Head of caudate nucleus (tissue), 42 donors: ENCODE results near the gene AIFM3.

Source experiments
- DNase-seq, 42 donors: peaks; one replicate each; pipeline versions ENCODE4 v3.0.0 to v3.0.0-alpha.2; 2020 to 2021; ENCODE audit warnings: mixed read lengths in 7 of 42
- intact Hi-C: fragments of 100-400 bp; cut with DNase I; formaldehyde crosslinking; loops from one replicate; pipeline ENCODE4 v1.15.0; 2022

AIFM3 gene

DNA sequence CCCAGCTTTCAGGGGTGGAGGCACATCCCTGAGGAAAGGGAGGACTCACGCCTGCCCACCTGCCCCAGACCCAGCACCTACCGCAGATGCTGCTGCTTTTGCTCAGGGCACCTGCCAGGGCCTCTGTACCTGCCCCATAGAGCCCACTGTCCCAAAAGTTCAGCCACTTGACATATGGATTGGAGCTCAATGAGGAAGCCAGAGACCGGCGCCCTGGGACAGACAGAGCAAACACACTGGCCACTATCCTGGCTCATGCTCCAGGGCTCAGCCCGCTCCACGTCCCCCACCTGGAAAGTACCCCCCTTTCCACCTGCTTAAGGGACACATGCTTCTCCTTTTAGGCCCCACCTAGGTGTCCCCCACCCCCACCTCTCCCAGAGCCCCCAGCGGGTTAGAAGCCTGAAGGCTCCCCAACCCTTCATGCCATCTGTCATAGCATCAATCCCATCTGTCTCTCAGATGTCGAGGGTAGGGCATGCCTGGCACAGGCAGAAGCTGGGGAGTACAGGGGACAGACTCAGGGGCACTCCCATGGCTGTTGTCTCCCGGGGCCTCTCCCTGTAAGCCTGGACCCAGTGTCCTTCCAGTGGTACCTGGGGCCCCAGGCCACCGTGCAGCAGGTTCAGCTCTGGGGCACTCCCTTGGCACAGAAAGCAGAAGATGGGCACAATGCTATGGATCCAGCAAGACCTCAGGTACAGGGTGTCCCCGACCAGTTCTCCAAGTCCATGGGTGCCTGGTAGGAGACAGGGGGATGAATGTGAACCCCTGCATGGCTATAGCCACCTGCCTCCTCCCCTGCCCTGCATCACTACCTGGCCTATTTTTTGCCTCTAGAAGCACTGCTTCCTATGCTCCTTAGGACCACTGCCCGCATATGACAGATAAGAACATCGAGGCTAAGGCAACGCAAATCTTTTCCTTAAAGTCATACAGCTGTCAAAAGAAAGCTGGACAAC lies 45.7 kb downstream of the AIFM3 start:
- intact Hi-C loops = no loop called here
- DNase-seq = no peak

- peak in 1 of 42 donors; percentile 5 for DNase-seq
- intact Hi-C loops = no loop called here
These were observed 46.7 kb downstream of the AIFM3 start for GRCh38 chr22:21013657-21014201.

DNA sequence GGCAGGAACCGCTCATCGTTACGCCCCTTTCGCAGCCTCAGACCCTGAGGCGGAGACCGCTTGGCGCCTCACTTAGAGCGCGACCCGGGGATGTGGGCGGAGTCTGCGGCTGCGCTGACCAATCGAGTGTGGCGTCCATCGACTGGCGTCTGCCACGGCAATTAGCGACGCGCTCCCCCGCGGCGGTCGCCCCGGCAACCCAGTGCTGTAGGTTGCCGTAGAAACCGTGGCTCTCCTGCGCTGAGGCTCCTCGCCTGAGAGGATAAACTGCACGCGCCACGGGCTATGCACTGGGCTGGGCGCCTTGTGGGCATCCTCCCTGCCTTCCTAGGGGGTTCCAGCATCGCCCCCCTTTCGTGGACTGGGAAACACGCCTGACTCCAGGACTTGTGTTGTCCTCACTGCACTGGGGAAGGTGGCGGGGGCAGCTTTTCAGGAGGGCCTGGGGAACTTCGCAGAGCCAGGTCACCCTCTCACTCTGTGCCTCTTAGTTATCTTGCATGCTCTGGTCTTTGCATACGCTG lies 47.2 kb downstream of the AIFM3 start:
- intact Hi-C loops = no loop called here
- DNase-seq = peak; percentile 78 to 96 (median 91)

DNA sequence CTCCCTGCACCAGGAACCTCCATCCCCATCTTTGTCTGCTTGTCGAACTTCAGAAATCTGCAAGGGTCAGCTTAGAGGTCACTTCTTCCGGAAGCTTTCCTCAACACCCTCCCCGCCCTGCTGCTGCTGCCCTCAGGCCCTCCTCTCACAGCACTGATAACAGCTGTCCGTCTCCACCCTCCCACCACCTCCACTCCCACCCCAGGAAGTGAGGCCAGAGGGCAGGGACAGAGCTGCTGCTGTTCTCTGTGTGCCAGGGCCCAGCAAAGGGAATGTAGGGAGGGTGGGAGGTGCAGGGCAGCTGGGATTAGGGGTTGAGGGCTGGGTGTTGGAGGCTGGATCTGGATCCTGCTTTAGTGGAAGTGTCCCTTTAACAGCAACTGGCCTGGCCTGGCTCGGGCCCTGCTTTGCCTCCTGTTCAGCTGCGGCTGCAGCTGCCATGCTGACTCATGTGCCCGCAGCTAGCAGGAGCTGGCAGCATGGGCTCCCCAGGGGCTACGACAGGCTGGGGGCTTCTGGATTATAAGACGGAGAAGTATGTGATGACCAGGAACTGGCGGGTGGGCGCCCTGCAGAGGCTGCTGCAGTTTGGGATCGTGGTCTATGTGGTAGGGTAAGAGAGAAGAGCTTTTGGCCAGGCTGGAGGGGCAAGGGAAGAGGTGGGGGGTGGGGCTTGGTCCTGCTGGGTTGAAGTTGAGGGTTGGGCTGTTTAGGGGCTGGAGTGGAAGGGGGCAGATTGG lies 47.8 kb downstream of the AIFM3 start, which contains the start of gene P2RX6:
Gene P2RX6, plus strand, starts transcription at position 440 of the 740 bp plus-strand sequence. Its CDS starts 10 bp downstream, at position 450.
- peak in 20 of 42 donors; percentile 4 to 63 (median 32) for DNase-seq
- intact Hi-C loops = no loop called here

GRCh38 chr22:21015466-21016006 lies 48.5 kb downstream of the AIFM3 start:
- DNase-seq = no peak
- intact Hi-C loops = no loop called here

- no peak for DNase-seq
- intact Hi-C loops = no loop called here
These were observed 49.8 kb downstream of the AIFM3 start for GRCh38 chr22:21016644-21017420.

- intact Hi-C loops = no loop called here
- DNase-seq = no peak
These were observed 51.3 kb downstream of the AIFM3 start for GRCh38 chr22:21018314-21018713.

- DNase-seq = no peak
- intact Hi-C loops = no loop called here
These were observed 53.9 kb downstream of the AIFM3 start for GRCh38 chr22:21020802-21021429.

GRCh38 chr22:21022507-21022906 lies 55.5 kb downstream of the AIFM3 start:
- intact Hi-C loops = no loop called here
- no peak for DNase-seq

- no peak for DNase-seq
- intact Hi-C loops = no loop called here
These were observed 56.0 kb downstream of the AIFM3 start for GRCh38 chr22:21022955-21023614.

- intact Hi-C loops = no loop called here
- DNase-seq = no peak
These were observed 58.2 kb downstream of the AIFM3 start for GRCh38 chr22:21025266-21025665.

DNA sequence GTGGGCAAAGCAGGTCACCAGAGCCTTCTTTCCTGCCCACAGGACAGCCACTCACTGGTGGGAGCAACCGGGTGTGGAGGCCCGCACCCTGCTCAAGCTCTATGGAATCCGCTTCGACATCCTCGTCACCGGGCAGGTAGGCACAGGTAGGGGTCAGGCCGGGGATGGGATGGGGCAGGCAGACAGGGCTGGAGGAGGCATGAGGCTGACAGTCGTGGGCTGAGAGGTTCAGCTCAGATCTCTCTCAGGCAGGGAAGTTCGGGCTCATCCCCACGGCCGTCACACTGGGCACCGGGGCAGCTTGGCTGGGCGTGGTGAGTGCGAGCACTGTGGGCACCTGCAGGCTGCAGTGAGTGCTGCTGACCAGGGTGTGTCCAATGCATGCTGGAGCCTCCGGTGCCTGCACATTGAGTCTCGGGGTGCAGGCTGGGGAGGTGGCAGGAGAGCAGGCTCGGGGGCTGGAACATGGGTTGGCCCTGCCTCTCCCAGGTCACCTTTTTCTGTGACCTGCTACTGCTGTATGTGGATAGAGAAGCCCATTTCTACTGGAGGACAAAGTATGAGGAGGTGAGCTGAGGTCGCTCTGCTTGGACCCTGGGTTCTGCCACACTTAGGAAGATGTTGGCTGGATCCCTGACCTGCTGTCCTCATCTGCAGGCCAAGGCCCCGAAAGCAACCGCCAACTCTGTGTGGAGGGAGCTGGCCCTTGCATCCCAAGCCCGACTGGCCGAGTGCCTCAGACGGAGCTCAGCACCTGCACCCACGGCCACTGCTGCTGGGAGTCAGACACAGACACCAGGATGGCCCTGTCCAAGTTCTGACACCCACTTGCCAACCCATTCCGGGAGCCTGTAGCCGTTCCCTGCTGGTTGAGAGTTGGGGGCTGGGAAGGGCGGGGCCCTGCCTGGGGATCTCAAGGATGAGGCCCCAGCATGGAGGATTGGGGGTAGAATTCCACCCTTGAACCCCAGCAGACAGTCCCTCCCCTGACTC lies 59.0 kb downstream of the AIFM3 start:
- DNase-seq = no peak
- intact Hi-C loops = no loop called here

- DNase-seq = no peak
- intact Hi-C loops = no loop called here
These were observed 60.0 kb downstream of the AIFM3 start for GRCh38 chr22:21026783-21027692.

DNA sequence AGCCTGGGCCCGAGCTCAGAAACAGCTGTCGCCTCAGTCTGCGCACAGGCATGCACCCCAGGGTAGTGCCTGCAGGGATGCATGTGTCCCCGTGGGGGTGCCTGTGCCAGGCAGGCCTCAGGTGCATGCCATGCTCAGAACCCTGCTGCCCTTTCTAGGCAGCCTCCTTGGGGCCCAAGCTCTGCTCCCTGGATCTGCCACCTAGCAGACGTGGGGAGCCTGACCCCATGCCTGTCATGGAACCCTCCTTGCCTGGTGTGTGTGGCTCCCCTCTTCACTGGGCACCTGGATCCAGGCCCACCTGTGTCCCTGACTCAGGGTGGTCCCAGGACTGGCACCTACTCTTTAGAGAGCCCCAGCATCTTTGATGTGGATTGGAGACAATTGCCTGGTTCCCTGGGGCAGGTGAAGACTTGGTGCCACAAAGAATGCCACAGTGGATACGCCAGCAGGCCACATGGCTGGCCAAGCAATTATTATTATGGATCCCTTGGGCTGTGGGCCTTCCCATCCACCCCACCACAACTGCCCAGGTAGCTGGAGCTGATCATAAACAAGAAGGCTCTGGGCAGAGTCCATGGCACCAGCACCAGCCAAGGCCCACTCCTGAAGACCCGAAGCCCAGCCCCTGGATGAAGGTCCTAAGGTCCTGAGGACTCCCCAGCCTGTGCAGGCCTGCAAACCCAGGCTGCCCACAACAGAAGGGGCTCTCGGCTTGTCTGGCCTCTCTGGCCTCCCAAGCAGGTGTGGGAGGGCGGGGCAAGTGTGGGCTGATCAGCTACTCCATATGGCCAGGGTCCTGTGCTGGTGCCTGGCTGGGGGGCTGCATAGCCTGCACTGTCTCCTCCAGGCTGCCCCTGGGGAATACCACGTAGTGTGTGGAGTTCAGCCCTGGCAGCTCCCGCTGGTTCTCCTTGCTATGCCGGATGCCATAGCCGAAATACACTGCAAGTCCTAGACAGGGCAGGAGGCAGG lies 61.5 kb downstream of the AIFM3 start:
- no peak for DNase-seq
- intact Hi-C loops = no loop called here
